Left cardiac atrium (tissue), 4 donors: ENCODE measurements around the gene CEP85L. TPM values are rescaled to one million over a fixed set of nuclear protein-coding genes. Genes with fewer than 3 reads are reported as not detected.

Experiments
- ATAC-seq, 2 donors: fragments of 200-7000 bp; cut with Tn5 transposase; one replicate each; pipeline ENCODE4 v1.9.1; 2020; ENCODE audit warnings: mild to moderate bottlenecking in 2 of 2, moderate library complexity in 2 of 2
- DNase-seq: peaks from one replicate; pipeline ENCODE4 v3.0.0-alpha.2; 2020
- intact Hi-C, 2 donors: fragments of 100-400 bp; cut with DNase I; formaldehyde crosslinking; loops; one replicate each; pipeline versions ENCODE4 v1.14.1 to v1.15.1; 2022 to 2023
- total RNA-seq, 2 donors: library from RNA; stranded (reverse); fragmentation: NEBNext Ultra II Directional; extraction: Animal tissue kit (Norgen Biotek cat#: 25700); gene quantifications; one replicate each; pipeline ENCODE4 v1.2.1, GENCODE V29; 2021
- donor health status: DM: no; HTN: yes; CAD: no.
- donor health status: DM: no; HTN: yes; CAD: no; lungs with severe emphysema.
- donor health status: DM: yes; HTN: yes; CAD: no.
- donor health status: Dilated cardiomyopathy.

The CEP85L gene
- total RNA-seq, 2 donors from 2014 or later: 8.5 TPM

DNA sequence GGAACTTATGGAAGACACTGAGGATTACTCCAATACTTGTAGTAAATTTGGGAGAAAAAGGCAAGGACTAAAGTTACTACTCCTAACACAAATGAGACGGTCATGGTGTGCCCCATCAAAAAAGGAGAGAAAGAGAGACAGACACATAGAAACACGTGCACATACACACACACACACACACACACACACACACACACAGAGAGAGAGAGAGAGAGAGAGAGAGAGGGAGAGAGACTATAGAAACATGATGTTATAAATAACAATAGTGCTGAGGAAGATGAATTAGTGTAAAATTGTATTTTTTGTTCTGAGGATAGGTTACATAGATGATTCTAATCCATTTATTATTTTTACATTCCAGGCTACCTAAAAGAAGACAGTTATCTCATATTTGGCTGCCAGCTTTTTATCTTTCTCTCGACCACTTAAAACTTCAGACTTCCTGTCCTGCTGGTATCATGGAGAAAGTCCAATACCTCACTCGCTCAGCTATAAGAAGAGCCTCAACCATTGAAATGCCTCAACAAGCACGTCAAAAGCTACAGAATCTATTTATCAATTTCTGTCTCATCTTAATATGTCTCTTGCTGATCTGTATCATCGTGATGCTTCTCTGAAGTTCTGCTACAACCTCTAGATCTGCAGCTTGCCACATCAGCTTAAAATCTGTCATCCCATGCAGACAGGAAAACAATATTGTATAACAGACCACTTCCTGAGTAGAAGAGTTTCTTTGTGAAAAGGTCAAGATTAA, 92.8 kb downstream of the CEP85L start:
- intact Hi-C loops: no loop called here
- DNase-seq (no peak), ATAC-seq (peak in 1 of 2 donors; percentile 10)

DNA sequence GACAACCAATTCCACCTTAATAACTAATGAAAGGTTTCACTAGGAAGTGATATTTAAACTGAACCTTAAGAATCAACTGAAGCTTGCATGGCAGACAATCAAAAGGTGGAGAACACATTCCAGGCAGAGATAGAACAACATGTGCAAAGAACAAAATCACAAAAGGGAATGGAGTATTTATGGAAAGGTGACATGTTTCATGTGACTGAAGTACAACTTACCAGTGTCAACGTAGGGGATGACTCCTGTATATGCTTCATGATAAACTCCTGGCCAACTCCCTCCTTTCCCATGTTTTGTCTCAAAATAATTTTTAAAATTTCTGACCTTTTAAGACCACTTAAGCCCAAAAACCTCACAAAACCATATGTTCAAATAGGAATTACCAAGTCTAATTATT, 96.7 kb downstream of the CEP85L start:
- no peak for DNase-seq
- intact Hi-C loops: loop anchor here (5.0 kb wide), 2 partner anchors 42 to 267 kb away; no protein-coding TSS in a partner anchor
- peak; percentile 20 to 33 for ATAC-seq

DNA sequence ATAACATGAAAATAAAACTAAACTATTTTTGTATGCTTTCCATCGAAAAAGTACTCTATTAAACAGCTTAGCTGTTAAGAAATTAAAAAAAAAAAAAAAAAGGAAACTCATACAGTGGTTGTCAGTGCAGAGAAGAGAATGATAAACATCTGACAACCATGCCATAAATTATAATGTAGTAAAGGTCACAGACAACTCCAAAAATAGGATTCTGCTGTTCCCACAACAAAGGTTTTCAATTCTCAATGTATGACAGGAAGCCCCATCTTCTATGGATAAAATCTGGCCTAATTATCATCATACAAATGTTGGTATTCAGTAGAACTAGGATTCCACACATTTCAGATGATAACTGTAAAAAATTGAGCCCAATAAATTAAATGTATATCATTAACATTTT, 98.3 kb downstream of the CEP85L start:
- intact Hi-C loops: loop anchor here (5.0 kb wide), 2 partner anchors 41 to 266 kb away; no protein-coding TSS in a partner anchor
- no peak for DNase-seq
- no peak for ATAC-seq

DNA sequence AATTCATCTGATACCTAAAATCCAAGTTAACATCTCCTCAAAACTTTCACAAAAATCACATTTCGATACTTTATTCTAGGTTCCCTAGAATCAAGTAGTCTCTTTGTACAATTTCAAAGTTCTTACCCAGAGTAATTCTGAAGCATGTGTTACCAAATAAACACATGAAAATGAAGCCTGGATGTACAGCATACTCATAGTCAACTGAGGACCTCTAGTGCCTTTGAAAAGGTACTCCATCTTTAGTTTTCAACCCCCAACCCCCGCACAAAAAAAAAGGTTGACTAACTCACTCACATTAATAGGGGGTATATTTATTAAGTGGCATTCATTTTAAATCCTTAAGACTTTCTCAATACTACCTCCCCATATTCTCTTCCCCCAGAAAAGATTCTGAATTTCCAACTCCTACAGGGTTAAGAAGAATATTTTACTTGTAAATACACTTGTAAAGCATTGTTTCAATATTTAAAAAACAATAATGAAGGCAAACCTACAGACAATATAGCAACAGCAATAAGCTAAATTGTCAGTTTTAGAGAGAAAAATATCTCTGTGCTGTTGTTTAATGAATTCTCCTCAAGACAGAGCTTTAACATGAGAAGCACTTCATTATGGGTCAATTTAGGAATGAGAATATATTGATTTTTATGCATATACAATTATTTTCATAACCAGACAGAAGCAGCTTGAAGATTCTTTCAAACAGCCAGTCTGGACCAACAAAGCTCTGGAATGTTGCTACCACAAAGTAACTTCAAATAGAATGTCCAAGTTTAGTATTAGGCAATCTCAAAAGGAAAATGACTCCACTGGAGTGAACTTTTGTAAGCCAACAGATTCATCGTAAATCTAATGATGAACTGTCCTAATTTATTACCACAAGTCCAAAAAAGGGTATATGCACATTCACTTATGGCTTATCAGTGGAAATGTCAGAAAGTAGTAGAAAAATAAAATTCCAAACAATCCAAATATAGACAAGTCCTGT, 100.0 kb downstream of the CEP85L start:
- ATAC-seq (peak; percentile 65 to 78), DNase-seq (no peak)
- intact Hi-C loops: loop anchor here (5.0 kb wide), 2 partner anchors 39 to 264 kb away; no protein-coding TSS in a partner anchor

DNA sequence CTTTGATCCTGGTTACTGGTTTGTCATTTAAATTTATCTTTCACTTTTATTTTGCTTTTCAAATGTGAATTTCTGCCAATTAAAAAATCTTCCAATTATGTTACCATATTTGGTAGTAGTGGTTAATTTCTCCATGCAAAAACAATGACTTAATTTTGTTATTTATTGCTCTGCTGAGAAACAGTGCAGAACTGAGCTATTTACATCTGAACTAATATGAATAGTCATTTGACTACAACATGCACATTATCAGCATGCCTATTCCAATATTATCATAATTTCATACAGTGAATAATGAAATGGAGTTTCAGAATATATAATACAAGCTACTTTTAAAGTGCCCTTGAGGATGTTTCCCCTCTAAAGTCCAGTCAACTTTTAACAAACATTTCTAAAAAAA, 102.8 kb downstream of the CEP85L start:
- DNase-seq: no peak
- ATAC-seq: no peak
- intact Hi-C loops: loop anchor here in 1 of 2 donors (5.0 kb wide), 1 partner anchor 36 kb away; no protein-coding TSS in a partner anchor

DNA sequence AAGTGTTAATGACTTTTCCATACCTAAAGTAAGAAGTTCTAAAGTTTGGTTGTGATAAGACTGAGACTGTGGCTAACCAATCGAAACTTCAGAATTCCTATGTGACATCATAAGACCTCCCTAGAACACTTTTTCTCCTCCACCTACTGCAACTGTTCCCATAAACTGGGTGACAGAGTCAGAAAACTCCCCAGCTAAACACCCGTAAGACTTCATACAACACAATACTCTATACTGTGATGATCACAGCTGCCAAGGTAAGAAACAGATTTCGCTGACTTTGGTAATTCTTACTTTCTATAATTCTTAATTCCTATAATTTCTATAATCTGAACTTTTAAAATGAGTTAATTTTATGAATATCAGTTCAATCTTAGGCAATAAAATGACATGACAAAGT, 103.3 kb downstream of the CEP85L start, which contains the start of gene PLN:
Gene PLN (plus strand): TSS at position 161 of the 400 bp plus-strand sequence. CDS start 10,626 bp downstream, outside the sequence.
- DNase-seq (no peak), ATAC-seq (peak; percentile 83 to 88)
- intact Hi-C loops: loop anchor here in 1 of 2 donors (5.0 kb wide), 1 partner anchor 36 kb away; no protein-coding TSS in a partner anchor

DNA sequence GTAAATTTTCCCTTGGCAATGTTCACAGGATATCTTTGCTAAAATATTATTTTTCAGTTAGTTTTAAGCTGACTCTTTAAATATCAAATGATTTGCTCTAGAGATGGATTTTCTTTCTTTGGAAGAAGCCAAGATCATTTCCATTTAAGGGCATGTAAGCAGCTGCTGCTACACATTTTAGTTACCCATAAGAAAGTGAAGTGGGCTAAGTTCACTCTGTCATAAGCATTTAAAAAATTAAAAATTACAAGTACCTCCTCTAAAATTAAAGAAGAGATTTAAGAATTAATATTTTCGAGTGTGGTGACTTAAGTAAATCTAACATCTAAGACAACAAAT, 104.5 kb downstream of the CEP85L start:
- ATAC-seq: no peak
- no peak for DNase-seq
- intact Hi-C loops: loop anchor here in 1 of 2 donors (5.0 kb wide), 1 partner anchor 35 kb away; no protein-coding TSS in a partner anchor

DNA sequence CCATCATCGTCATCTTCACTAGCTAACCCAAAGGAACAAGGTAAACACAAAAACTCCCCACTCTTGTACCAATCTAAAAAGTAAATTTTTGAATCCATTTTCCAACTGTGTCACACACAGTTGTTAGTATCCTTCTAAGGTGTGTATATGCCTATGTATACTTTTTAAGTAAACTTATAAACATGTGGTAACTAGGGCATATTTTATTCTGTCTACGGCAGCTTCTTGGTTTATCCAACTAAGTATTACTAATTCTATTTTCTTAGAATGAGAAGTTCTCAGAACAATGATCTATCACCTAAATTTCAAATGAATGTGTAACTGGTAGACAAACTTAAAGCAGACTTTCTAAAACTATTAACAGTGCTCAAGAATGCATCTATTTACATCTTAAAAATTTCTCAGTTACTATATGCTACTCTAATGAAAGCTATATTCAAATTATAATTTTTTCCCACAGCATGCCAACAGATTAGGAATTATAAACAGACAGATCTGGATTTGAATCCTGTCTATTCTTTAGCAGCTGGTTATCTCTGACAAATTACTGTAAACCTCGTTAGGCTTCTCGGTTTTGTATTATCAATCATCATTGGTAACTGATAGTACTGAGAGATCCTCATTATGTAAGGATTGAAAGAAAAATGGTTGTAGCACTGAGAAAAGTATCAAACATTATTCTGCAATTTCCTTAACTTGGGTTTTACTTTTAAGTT, 105.1 kb downstream of the CEP85L start:
- intact Hi-C loops: loop anchor here in 1 of 2 donors (5.0 kb wide), 1 partner anchor 34 kb away; no protein-coding TSS in a partner anchor

DNA sequence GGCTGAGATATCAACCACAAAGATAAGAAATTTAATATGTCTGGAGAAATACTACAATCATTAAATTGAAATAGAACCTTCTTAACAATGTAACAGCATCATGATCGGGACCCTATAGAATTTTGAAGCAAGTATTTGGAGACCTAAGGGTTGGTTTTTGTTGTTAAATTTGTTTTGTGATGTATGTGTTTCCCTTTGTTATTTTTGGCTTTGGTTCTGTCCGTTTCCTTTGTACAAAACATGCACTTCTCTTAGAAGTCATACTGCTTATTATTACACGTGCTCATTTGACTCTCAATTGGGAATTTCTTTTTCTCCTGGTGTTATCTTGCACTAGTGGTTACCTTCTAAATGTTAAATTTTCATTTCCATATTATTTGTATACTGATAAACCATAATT, 107.3 kb downstream of the CEP85L start:
- ATAC-seq: no peak
- intact Hi-C loops: no loop called here
- no peak for DNase-seq

More for the DNA sequence above, 105.1 kb downstream of the CEP85L start:
- ATAC-seq (no peak), DNase-seq (no peak)

DNA sequence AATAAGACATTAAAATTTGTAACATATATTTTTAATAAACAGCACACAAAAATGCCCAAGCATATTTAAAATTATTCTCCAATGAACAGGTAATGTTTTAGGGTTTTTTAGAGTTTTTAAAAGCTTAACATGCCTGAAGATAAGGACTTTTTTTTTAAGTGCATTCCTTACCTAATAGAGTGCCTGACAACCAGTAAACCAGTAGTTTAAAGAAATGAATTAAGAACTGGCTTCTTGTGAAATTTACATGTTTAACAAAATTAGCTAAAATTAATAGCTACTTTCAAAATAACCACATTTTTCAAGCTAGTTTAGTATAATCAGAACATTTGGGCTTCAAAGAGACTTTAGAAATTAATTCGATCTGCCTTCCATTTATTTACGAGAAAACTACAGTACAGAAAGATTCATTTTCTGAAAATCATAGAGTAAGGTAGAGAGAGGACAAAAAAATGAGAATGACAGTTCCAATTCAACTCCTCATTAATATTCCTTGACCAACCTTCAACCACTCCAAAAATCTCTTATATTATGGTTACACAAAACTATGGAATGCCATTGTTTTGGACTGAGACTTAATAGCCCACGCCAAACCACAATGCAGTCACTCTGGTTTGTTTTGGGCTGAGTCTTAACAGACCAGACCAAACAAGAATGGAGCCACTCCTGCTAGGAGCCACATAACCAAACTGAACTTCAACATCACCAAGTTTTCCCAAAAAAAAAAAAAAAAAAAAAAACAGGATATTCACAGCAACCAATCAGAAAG, 109.0 kb downstream of the CEP85L start:
- ATAC-seq: no peak
- no peak for DNase-seq
- intact Hi-C loops: no loop called here

DNA sequence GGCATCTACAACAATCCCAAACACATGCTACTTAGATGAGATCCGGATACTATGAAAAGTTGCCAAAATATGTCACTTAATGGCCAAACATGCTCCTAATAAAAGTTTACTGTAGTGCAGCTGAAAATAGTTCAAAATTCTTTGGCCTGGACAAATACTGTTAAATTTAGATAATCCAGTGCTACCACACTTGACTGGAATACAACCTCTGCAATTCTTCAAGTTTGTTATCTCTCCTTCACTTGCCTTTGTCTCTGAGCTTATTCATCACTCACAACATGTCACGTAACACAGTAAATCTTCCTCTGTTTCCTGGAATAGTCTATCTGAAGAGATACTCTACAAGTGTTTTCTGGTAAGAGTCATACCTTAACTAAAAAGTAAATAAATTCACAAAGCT, 113.8 kb downstream of the CEP85L start:
- no peak for DNase-seq
- intact Hi-C loops: no loop called here
- peak; percentile 90 to 95 for ATAC-seq

DNA sequence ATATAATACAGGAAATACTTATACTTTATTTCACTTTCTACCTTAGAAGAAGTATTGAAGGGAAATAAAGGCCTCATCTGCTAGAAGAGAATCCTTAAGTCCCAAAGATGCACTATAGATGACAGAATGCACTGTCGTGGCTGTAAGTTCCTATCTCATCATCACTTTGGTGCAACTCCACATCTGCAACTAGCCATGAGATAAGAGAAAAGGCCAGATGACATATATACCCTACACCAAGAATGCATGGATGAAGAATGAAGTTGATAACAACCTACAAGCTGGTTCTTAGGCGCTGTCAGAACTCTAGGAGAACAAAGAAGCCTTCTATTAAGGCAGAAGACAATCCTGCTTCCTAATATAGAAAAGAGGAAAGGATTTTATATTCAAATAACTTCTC, 114.9 kb downstream of the CEP85L start:
- DNase-seq (no peak), ATAC-seq (no peak)
- intact Hi-C loops: no loop called here

DNA sequence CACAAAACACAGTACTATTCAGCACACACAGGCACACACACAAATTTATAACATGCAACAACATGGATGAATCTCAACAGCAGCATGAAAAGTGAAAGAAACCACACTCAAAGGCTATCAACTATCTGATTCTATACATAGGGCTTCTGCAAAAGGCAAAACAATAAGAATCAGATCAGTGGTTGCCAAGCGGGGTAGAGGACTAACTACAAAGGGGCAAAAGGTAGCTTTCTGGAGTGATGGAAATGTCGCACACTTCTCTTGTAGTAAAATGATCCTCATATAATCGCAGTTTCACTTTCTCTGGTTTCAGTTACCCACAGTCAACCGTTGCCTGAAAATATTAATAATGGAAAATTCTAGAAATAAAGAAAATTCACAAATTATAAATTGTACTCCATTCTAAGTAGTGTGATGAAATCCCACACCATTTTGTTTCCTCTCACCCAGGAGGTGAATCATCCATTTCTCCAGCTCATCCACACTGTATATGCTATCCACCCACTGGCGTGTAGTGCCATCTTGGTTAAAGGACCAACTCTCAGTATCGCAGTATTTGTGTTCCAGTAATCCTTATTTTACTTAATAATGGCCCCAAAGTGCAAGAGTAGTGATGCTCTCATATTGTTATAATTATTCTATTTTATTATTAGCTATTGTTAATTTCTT, 116.1 kb downstream of the CEP85L start:
- intact Hi-C loops: no loop called here
- no peak for ATAC-seq
- no peak for DNase-seq

DNA sequence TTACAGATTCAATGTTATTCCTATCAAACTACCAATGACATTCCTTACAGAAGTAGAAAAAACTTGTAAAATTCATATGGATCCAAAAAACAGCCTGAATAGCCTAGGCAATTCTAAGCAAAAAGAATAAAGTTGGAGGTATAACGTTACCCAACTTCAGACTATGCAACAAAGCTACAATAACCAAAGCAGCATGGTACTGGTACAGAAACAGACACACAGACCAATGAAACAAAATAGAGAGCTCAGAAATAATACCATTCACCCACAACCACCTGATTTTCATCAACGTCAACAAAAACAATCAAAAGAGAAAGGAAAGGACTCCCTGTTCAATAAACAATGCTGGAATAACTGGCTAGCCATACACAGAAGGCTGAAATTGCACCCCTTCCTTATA, 120.4 kb downstream of the CEP85L start:
- no peak for DNase-seq
- intact Hi-C loops: no loop called here
- no peak for ATAC-seq

DNA sequence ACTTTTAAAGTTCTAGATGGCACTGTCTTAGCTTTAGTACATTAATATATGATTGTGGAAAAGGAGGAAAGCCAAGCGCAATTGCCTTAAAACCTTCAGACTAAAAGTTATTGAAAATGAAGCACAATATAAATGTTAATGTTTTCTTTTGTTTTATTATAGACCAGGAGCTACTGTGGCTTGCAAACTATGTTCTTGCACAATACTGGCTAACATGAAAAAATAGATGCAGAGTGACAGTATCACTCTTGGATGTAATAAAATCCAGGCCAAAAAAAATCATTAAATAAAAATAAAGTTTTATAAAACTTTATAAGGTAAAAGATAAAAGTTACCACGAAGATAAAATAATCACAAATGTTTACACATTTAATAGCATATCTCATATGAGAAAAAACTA, 121.6 kb downstream of the CEP85L start:
- intact Hi-C loops: no loop called here
- no peak for DNase-seq
- ATAC-seq: no peak

DNA sequence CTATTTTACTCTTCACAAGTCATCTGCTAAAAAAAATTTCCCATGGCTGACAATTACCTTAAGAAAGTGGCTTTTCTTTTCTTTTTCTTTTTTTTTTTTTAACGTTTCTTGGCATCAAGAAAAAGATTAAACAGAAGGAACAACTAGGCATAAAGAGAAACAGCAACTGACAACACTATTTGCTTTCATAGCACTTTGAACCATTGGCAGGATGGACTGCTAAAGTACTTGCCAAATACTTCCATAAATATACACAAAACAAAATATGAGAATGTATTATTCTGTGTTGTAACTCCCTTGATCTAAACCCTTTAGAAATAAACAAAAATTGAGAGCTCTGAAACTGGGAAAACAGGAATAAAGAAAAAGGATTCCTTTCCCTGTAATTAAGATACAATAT, 123.3 kb downstream of the CEP85L start:
- no peak for ATAC-seq
- DNase-seq: no peak

DNA sequence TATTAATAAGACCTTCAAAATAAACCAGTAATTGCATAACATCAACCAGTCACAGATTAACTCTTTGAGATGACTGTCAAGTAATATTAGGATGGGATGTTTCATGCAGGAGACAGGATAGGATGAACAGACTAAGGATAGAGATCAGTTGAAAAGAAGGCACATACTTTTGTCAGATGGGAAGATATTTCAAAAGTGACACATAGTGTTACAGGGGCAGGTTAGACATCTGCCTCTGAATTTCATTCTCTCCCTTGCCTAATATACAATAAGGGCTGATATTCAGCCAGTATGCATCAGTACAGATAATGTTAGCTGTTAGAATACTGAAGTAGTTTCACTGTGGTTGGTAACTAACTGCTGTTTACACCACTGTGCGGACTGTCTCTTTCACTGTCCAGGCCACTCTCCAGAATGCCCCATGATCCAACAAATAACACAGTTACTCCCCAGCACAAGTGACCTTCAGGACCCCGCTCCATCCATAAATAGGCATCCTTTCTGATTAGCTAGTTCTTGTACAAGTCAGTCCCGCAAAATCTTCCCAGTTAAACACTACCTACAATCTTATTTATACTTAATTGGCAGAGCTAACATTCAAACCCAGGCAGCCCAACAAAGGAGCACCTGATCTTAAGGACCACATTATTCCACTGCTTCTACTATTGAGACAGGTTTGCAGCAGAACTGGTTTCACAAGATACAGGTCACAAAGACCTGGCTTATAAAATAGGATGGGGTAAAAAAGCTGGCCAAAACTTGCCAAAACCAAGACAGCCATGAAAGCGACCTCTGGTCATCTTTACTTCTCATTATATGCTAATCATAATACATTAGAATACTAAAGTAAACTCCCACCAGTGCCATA, 125.2 kb downstream of the CEP85L start:
- DNase-seq: no peak
- peak; percentile 39 to 41 for ATAC-seq
- intact Hi-C loops: no loop called here

More for the DNA sequence above, 123.3 kb downstream of the CEP85L start:
- intact Hi-C loops: no loop called here
